ENCODE measurements around the gene CLASP1.
"Not testable (repeated sequence)": the region's sequence is repeated elsewhere in the genome, so short reads cannot be mapped to it uniquely, and the experiment has no call there.

Gene CLASP1

GRCh38 chr2:121376535-121377250 lies 272.6 kb downstream of the CLASP1 start:
- no peak for TF ChIP-seq CTCF (IDR thresholded peaks at IDR 0.05; ENCODE audit: insufficient read depth, low read length, missing control alignments)
- ChIA-PET POLR2A (no interaction called here), CTCF (interaction anchor here (0.9 to 1.1 kb wide), 2 partner anchors 8 to 26 kb away, joined by 5 read pairs; no protein-coding TSS in a partner anchor)
- no peak overlapping the region for H3K4me3 ChIP-seq (ENCODE audit: low read depth, low read length)
- DNase-seq (ENCODE audit: low read depth, low spot score), result no peak

- CTCF ChIA-PET, result interaction anchor here (0.9 to 1.1 kb wide), 3 partner anchors 9 to 27 kb away, joined by 4 to 5 read pairs (median 5); no protein-coding TSS in a partner anchor
- TF ChIP-seq CTCF (IDR thresholded peaks at IDR 0.05; ENCODE audit: insufficient read depth, low read length, missing control alignments), result no peak
- H3K4me3 ChIP-seq (ENCODE audit: low read depth, low read length), result no peak overlapping the region
- POLR2A ChIA-PET, result no interaction called here
- DNase-seq (ENCODE audit: low read depth, low spot score), result no peak
Measured at GRCh38 chr2:121375621-121376159, 273.6 kb downstream of the CLASP1 start.

GRCh38 chr2:121374412-121375075 lies 274.7 kb downstream of the CLASP1 start:
- CTCF ChIA-PET; H3K4me3 ChIP-seq (ENCODE audit: low read depth, low read length); DNase-seq (ENCODE audit: low read depth, low spot score); POLR2A ChIA-PET: not testable (repeated sequence)

- TF ChIP-seq CTCF (IDR thresholded peaks at IDR 0.05; ENCODE audit: insufficient read depth, low read length, missing control alignments), result no peak
- DNase-seq (ENCODE audit: low read depth, low spot score), result no peak
- ChIA-PET CTCF (no interaction called here), POLR2A (no interaction called here)
- H3K4me3 ChIP-seq (ENCODE audit: low read depth, low read length), result no peak overlapping the region
Measured at GRCh38 chr2:121372721-121373353, 276.4 kb downstream of the CLASP1 start.

GRCh38 chr2:121372082-121372481 lies 277.2 kb downstream of the CLASP1 start:
- ChIA-PET CTCF (no interaction called here), POLR2A (no interaction called here)
- no peak for TF ChIP-seq CTCF (IDR thresholded peaks at IDR 0.05; ENCODE audit: insufficient read depth, low read length, missing control alignments)
- no peak overlapping the region for H3K4me3 ChIP-seq (ENCODE audit: low read depth, low read length)
- DNase-seq (ENCODE audit: low read depth, low spot score), result no peak

- DNase-seq (ENCODE audit: low read depth, low spot score), result no peak
- TF ChIP-seq CTCF (IDR thresholded peaks at IDR 0.05; ENCODE audit: insufficient read depth, low read length, missing control alignments), result no peak
- H3K4me3 ChIP-seq (ENCODE audit: low read depth, low read length), result no peak overlapping the region
- ChIA-PET CTCF (no interaction called here), POLR2A (no interaction called here)
Measured at GRCh38 chr2:121368836-121369235, 280.4 kb downstream of the CLASP1 start.
